ACHN (cell line): ENCODE measurements around the gene ALG1.
"Not testable (repeated sequence)": the region's sequence is repeated elsewhere in the genome, so short reads cannot be mapped to it uniquely, and the experiment has no call there.

Source experiments
- DNase-seq: peaks from one replicate; pipeline ENCODE4 v3.0.0-alpha.2; 2015
- in situ Hi-C: cut with HindIII; loops from 2 replicates; pipeline ENCODE4 v1.10.0; 2017; ENCODE audit warnings: low sequenced_read_pairs, low pct_ligation_motif_present, low pct_unique_long_range_greater_than_20kb

ALG1 gene

DNA sequence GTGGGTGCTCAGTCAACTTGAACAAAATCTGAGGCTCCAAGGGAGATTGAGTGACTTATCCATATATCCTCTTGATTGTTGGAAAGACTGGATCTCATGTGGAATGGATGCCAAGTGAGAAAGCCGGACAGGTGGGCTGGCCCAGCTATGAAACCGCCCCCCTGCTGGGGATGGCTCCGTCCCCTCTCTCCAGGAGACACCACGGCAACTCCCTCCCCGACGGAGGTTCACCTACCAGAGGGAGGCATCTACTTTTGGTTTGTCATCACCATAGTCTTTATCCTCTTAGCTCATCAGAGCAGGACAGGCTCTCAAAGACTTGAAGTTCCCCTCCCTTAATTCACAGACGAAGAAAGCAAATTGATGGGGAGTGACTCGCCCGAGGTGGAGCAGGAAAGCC is 1.8 kb upstream of the ALG1 start:
- in situ Hi-C loops = no loop called here
- DNase-seq = no peak

DNA sequence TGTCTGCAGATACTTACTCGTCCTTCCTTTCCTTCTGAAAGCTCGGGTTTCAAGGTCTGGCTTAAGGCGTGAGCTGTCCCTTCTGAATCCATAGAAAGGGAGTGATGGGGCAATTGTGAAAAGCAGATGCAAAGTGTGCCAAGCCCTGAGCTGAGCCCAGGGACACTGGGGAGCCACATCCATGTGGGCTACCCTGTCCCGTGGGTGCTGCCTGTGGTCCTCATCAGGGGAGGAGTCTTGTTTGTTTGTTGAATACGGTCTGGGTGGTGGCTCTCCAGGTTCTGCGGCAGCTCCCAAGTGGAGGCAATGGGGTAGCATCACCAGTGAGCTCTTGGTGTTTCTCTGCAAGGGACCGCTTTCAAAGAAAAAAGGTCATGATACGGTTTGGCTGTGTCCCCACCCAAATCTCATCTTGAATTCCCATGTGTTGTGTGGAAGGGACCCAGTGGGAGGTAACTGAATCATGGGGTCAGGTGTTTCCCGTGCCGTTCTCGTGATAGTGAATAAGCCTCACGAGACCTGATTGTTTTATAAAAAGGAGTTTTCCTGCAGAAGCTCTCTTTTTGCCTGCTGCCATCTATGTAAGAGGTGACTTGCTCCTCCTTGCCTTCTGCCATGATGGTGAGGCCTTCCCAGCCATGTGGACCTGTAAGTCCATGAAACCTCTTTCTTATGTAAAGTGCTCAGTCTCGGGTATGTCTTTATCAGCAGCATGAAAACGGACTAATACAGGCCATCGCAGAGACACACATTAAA is 1.0 kb upstream of the ALG1 start:
- DNase-seq = no peak
- in situ Hi-C loops = no loop called here

DNA sequence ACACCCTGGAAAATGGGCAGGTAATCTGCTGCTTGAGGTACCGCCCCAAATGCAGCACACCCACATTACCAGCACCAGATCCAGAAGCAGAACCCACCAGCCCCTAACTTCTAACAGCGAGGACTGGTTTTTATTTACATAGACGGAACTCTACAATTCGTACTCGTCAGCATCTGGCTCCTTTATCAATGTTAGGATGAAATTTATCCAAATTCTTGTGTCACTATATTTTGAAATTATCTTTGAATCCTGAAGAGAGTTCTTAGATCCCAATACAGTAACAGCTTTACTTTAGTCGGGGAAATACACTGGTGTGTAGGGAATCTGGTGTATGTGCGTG is 332 bp upstream of the ALG1 start:
- no peak for DNase-seq
- in situ Hi-C loops = no loop called here

DNA sequence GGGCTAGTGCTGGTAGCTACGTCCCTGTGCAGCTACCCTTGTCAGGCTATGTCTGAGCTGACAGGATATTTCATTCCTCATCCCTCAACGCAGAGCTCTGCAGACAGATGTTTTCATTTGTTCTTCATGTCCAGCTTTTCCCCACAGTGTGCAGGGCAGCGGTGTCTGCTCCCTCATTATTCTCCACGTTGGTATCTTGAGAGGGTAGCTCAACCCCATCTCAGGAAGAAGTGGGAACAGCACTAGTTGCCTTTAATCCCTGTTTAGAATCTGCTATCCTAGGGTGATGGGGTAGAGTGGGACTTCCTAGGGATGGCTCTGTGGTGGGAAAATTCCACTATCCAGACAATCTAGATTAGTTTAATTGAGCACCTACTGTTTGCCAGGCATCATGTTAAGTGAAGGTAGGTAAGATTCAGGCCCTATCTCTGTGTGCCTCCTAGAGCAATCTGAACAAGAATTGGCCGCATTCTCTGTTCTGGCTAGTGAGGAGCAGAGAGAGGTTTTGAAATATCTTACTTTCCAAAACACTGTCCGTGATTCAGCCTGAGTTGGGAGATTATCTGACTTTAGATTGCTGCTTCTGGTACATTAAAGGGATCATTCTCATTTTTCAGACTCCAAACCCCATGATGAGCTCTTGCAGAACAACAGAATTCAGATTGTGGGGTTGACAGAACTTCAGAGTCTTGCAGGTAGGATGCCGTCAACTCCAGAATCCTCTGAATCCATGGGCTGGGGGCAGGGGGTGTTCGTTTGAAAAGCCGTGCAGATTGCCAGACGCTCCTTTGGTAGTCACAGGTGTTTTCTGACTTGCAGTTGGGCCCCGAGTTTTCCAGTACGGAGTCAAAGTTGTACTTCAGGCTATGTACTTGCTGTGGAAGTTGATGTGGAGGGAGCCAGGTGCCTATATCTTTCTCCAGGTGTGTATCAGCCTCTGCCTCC is 963 bp downstream of the ALG1 start:
- in situ Hi-C loops = no loop called here

DNA sequence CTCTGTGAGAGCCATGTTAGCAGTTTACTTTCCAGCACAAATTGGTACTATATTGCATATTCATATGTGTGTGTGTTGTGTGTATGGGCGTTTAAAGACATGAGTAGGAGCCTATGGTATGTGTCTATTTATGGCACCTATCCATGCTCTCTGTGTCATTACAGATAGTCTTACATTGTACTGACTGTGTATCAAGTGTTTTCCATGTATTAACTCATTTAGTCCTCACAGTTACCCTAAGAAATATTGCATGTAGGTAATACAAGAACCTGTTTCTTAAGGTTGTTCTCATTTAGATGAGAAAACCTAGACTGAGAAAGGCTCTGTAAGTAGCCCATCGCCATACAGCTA is 1.6 kb downstream of the ALG1 start:
- in situ Hi-C loops = no loop called here
- DNase-seq = no peak

More for the DNA sequence above, 963 bp downstream of the ALG1 start:
- no peak for DNase-seq

DNA sequence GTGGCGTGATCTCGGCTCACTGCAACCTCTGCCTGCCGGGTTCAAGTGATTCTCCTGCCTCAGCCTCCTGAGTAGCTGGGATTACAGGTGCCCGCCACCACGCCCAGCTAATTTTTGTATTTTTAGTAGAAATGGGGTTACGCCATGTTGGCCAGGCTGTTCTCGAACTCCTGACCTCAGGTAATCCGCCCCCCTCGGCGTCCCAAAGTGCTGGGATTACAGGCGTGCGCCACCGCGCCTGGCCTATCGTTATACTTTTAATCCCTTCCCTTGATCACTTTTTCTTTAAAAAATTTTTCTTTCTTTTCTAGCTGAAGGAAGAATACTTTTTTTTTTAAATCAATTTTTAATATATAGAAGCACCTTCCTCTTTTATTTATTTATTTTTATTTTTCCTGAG is 2.1 kb downstream of the ALG1 start:
- DNase-seq, in situ Hi-C loops: not testable (repeated sequence)

DNA sequence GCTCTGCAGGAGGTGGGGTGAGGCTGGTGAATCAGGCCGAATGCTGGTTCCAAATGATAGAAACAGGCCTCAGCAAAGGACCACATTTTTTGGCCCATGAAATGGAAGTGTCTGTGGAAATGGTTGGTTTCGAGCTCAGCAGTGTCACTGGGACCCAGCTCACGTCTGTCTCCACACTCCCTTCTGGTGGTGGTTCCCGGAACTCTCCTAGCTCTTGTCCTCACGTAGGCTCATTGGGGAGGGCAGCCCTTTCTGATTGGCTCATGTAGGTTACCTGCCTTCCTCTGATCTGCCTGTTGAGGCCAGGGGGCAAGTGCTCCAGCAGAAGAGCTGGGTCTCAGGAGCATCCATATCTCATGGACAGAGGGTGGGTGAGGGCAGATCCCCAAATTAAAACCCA is 4.0 kb downstream of the ALG1 start:
- in situ Hi-C loops = no loop called here
- DNase-seq = no peak

DNA sequence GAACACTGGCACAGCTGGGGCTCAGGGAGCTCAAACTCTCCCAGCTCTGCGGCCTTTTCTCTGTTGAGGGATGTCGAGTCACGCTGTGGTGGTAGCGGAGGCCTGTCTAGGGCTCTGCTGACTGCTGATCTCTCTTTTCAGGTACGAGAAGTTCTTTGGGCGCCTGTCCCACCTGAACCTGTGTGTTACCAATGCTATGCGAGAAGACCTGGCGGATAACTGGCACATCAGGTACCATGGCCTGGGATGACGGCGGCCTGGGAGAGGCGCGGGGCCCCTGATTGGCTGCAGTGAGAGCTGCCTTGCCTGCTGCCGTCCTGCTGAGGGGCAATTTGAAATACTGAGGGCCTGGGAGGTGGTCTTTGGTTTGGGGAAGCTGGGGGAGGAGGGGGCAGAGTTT is 5.7 kb downstream of the ALG1 start:
- in situ Hi-C loops = no loop called here
- DNase-seq = no peak

DNA sequence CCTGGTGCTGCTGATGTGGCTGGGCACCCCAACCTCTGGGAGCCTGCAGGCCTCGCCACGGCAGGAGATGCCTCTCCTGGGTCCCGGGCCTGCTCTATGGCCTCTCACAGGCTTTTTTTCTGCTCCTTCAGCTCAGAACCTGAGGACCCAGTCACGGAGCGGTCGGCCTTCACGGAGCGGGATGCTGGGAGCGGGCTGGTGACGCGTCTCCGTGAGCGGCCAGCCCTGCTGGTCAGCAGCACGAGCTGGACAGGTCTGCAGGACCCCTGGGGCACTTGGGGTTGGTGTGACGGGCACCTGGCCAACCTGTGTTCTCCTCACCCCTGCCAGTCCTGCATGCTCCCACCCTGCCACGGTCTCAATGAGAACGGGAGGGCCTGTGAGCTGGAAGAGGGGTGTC is 7.0 kb downstream of the ALG1 start:
- in situ Hi-C loops = no loop called here
- DNase-seq = no peak

DNA sequence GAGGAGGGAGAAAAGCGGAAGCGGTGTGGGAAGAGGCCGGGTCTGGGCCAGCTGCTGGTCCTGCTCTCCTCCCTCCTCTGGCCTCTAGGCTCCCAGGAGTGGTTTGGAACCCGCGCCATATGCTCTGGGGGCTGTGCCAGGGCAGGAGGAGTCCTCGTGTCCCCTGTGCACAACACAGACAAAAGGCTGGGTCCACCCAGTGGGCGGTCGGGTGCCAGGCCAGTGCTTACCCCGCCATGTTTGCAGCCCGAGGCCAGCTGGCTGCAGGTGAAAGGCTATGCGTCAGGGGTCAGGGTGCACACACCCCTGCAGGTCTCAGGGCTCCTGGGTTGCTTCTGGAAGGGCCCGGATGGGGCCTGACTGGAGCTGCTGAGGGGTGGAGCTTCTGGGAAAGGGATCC is 8.8 kb downstream of the ALG1 start:
- DNase-seq, in situ Hi-C loops: not testable (repeated sequence)

DNA sequence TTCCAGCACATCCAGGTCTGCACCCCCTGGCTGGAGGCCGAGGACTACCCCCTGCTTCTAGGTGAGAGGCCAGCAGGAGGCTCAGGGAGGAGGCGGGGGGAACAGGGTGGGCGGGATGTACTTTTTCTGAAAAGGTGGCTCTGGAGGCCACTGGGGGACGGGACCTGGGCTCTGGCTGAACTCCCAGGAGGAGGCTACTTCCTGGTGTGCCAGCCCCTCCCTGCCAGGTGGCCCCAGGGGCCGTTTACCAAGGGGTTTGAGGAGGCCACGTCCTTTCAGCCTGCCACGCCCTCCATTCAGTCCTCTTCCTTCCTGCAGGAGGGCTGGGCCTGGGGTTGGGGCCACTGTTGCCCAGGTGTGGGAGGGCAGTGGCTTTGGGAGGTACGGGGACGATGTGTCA is 9.4 kb downstream of the ALG1 start:
- DNase-seq, in situ Hi-C loops: not testable (repeated sequence)

DNA sequence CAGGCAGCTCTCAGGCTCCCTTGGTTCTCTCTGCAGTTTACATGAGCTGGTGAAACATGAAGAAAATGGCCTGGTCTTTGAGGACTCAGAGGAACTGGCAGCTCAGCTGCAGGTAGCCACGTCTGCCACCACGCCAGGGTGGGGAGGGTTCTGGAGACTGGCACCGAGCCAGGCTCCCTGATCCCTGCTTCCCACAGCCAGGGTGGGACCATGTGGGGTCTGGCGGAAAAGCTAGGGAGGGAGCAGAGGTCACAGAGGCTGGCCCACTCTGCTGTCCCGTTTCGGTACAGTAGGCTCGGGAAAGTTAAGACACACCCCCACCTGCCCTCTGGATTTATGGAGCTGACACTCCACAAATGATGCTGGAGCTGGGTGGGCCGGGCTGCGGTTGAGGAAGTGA is 12.0 kb downstream of the ALG1 start:
- in situ Hi-C loops, DNase-seq: not testable (repeated sequence)

DNA sequence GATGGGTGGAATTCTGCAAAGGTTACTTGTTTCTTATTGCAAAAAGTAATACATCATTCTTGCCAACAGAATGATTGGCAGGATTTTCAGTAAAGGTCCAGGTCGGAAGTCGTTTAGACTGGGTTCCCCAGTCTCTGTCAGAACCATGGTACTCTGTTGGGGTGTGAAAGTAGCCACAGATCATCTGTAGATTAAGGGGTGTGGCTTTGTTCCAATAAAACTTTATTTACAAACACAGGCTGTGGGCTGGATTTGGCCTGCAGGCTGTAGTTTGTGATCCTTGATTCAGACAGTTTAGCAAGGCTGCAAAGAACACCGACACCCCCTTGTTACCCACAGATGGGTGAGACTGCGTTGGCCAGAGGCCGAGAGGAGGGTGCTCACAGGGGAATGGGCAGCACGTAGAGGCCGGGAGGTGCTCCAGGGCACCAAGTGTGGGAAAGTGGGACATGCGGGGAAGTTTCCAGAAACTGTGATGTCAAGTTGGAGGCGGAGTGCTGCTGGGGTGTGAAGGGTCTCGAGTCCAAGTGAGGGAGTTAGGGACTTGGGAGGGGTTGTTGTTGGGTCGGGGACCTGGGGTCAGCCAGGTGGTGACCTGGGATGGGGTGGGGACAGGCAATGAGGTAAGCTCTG is 12.6 kb downstream of the ALG1 start:
- in situ Hi-C loops, DNase-seq: not testable (repeated sequence)

DNA sequence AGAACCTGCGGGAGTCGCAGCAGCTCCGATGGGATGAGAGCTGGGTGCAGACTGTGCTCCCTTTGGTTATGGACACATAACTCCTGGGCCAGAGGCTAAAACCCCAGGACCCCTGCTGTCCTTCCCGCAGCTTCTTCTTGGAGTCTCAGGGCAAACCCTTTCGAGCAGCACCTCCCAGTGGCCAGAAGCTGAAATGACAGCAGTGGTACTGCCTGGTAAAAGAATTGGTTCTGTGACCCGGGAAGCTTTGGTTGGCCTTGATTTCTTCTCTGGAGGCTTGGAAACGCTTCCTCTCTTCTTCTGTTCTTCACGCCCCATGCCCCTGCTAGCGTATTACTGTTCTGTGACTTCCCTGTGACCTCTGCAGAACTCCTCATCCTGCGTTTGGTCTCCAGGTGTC is 13.2 kb downstream of the ALG1 start:
- peak; percentile 69 for DNase-seq
- in situ Hi-C loops = not testable (repeated sequence)

DNA sequence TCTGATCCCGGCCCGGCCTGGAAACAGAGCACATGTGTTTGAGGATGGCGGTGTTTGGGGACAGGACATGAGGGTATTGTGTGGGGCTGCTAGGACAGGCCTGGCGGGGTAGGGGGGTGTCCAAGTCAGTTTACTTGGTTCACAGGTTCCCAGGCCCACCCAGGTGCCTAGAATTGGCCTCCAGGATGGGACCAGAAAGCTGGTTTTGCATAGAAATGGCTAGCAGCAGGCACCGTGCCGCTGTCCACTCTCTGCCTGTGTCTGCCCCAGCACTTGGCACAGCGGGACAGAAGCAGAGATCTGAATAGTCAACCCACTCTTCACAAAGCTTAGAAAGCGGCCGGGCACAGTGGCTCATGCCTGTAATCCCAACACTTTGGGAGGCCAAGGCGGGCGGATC is 14.1 kb downstream of the ALG1 start:
- in situ Hi-C loops, DNase-seq: not testable (repeated sequence)

DNA sequence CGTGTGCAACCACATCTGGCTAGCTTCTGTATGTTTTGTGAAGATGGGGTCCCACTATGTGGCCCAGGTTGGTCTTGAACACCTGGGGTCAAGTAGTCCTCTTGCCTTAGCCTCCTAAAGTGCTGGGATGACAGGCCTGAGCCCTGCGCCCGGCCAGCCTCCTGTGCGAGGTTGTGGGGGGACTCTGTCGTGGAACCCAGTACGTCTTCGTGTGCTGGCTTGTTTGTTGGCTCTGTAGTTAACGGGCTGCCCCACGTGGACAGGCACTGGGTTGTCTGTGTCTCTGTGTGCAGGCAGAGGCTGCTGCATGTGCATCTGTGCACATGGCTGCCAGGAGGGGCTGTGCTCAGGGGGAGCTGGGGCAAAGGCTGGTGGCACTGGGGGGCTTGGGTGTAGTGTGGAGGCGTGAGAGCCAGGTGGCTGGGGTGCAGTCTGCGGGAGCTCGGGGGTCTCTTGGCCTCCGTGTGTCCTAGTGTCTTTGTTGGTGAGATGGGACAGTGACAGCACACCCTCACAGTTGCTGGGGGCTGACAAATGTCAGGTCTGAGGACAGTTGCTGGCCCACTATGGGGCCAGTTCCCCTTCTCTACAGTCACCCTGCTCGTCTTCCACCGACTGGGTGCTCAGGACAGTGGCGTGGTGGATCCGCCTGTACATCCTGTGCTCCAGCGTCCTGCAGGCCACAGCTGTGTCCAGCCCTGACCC is 16.6 kb downstream of the ALG1 start:
- DNase-seq, in situ Hi-C loops: not testable (repeated sequence)

DNA sequence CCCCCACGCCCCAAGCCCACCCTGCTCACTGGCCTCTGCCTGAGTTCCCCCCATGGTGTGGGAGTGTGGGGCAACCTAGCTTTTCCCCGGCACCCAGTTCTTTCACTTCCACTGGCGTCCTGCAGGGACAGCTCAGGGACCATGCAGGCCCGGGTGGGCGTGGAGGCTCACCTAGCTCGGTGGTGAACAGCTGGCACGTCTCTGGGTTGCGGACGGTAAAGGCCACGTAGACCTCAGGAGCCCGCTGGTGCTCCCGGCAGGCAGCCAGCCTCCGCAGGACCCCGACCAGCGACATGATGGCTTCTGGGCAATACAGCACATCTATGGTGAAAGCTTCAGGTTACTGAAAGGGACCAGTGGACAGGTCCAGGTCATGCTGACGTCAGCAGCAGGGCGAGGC is 17.3 kb downstream of the ALG1 start:
- in situ Hi-C loops, DNase-seq: not testable (repeated sequence)

DNA sequence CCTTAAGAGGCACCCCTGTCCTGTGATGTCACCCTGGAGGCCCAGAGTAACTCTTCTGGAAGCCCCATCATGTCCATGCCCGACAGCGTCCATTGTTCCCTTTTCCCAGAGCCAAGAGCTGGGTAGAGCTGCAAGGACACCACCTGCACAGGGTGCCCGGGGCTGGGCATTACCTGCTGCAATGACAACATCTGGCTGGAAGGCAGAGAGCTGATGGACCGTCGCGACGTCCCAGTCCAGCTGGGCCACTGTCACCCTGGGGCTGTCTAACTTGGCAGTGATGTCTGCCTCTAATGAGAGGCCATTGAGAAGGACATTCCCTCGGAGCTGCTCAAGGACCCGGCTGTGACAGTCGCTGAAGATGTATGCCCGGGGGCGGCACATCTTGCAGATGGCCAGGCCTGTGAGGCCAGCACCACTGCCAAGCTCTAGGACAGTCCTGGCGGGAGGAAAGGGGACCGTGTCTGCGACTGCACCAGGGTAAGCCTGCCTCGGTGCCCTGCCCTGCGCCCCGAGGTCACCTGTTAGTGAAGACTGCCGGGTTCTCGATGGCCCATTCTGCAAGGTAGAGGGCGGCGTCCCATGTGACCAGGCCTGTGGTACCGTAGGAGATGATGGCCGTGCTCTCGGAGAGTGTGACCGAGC is 18.4 kb downstream of the ALG1 start:
- in situ Hi-C loops, DNase-seq: not testable (repeated sequence)
